HG03097 (cell line): ENCODE results near the gene C2orf76.

ENCODE experiments used
- ATAC-seq: cut with Tn5 transposase; IDR thresholded peaks from one replicate; pipeline ENCODE4 v1.9.1; 2021; ENCODE audit not compliant: unreplicated experiment, low FRiP score

Gene C2orf76

DNA sequence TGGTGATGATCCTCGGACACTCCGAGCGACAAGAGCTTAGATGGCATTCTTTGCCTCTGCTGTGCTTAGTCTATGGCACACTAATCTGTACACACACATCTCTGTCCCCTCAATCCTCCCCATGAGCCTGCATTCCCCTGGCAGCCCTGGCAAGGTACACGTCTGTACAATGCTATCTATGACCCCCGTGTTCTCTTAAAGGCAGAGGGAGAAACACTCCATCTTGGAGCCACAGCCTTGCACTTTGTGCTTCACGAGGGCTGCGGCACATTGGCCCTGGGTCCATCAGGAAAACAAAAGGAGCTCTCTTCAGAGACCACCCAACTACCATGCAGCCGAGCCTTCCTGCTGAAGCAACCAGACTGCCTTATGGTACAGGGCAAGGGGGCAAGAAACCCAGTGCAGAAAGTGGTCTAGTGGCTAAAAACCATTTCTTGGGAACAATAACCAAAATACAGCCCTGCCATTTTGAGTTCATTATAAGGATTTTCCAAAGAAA is 100.5 kb downstream of the C2orf76 start:
- no peak for ATAC-seq

DNA sequence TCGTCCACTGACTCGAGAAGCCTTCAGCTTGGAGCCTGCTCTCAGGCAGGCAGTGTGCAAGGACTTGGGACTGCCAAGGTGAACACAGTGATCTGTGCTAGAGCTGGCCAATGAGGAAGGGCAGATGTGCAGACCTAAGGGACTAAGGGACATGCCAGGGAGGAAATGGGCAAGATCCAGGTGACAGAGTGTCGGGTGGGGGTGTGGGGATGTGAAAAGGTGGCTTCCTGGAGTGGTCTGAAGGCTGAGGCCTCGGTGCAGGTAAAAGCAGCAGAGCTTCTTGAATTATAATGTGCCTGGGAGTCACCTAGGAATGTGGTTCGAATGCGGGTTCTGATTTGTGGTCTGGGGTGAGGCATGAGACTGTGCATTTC is 101.0 kb downstream of the C2orf76 start:
- ATAC-seq = no peak

DNA sequence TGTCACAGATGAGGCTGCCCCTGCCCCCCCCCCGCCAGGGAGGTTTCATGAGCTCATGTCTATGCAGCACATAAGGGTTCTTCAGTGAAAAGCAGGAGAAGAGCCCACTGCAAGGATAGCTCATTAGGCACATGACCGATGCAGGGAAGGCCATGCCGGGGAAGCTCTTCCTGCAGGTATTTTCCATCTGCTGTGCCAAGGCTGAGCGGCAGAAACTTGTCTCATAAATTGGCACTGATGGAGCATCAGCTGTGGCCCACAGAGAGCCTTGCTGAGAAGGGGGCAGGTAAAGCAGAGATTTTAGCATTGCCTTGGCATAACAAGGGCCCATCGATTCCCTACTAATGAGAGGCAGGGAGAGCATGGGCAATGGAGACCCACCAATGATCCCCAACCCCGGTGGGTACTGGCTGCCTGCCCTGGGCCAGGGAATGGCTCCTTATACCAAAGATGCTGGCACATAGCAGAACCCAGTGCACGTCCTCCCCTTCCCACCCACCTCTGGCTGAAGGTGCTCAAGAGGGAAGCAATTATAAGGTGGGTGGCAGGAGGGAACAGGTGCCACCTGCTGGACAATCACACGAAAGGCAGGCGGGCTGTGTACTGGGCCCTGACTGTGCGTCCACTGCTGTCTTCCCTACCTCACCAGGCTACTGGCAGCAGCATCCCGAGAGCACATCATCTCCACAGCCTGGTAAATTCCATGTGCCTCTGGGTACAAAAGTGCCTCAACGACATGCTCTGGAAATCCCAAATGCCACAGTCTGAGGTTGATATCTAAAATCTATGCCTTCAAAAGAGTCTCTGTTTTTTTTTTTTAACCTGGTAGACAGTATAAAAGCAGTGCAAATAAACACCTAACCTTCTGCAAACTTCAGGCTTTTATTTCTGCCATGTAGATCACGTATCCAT is 101.6 kb downstream of the C2orf76 start:
- peak; percentile 73 for ATAC-seq

- ATAC-seq = no peak
These were observed 103.0 kb downstream of the C2orf76 start for GRCh38 chr2:119263656-119264055.

- no peak for ATAC-seq
These were observed 103.6 kb downstream of the C2orf76 start for GRCh38 chr2:119263025-119263424.

DNA sequence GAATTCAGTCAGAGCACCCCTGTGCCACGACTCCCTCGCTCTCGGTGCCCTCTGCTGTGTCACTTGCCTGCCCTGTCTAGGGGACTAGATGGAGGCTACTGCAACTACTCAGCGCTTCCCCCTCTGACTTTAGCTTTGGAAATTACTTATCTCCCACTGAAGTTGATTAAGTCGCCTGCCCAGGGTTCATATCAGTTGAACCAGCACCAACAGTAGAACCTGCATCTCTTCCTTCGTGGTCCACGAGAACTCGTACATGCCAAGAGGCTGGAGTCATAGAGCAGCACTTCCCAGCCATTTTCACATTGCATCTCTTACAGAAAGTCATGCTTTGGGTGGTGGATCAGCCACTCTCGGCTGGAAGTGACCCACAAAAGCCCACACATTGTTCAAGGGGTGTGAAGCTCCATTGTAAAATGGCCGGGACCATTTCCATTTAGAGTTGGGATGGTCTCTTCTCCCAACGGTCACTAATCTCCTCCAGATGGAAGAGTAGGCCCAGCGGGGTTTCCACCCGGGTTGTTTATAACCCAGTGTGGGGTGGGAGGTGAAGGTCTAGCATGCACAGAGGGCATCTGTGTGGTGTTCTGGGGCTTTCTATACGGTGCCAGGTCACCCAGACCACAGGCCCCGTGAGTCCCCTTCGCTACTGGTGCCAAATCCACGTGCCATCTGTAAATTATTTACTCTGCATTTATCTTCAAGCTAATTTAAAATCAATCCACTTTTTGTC is 105.0 kb downstream of the C2orf76 start:
- no peak for ATAC-seq

GRCh38 chr2:119260646-119261492 is 105.8 kb downstream of the C2orf76 start:
- no peak for ATAC-seq

DNA sequence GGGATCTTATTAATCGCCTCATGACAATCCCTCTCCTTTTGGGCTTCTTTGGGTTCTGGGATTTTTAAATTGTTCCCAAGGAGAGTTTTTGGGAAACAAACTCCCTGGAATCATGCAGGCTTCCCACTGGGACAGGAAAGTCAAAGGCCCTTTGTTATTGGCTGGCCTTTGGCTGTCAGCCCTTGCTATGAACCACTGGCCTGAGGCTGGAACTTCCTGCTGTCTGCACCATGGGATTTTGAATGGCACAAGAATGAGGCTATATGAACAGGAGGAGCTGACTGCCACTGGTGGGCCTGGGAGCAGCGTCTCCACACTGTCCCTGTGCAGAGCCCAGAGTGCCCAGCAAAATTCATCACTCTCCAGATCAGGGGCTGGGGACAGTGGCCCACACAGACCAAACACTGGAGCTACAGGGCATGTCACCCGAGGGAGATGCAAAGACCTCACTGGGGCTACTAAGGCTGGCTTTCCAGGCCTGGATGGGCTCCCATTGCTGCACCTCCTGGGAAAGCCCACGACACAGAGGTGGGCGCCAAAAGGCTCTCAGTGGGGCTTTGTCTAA is 107.3 kb downstream of the C2orf76 start:
- no peak for ATAC-seq

GRCh38 chr2:119257198-119257597 is 109.4 kb downstream of the C2orf76 start:
- ATAC-seq = no peak

- ATAC-seq = no peak
These were observed 110.1 kb downstream of the C2orf76 start for GRCh38 chr2:119256582-119256921.

DNA sequence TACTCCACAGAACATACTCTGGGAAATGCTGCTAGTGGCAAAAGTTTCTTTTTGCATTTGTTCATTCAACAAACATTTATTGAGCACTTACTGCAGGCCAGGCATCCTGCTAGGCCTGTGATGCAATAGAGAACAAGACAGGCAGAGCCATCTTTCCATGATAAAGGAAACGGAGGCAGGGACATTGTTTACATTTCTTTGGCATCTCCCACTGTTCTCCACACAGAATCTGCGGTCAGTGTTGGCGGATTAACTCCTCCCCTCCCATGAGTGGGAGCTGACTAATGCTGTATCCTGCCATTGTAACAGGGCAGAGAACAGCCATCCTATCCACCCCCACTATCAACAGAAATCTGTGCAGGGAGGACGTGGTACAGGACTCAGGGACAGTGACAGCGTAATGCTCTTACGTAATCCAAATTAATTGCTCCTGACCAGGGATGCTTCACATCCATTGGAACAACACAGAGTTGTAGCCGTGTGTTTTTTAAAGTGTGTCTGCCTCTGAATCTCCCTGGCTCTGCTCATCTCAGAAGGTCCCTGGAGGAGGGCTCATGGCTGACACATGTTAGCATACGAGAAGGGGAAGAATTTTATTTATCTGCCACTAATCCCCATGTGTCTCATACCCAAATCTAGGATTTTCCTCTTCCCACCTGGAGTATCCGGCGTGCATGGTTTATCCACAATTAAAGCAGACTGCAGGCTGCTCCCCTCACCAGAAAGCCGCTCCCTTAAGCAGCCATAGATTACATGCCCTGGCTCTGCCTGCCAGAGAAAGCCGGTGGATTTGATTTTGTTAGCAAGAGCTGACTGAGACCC is 110.7 kb downstream of the C2orf76 start:
- ATAC-seq = no peak

GRCh38 chr2:119254601-119255080 is 112.0 kb downstream of the C2orf76 start:
- ATAC-seq = no peak

GRCh38 chr2:119253760-119254600 is 112.7 kb downstream of the C2orf76 start:
- ATAC-seq = no peak

- ATAC-seq = no peak
These were observed 113.4 kb downstream of the C2orf76 start for GRCh38 chr2:119253114-119253702.
